GM21381 (cell line): ENCODE measurements around the gene MAD1L1.
"Not testable (repeated sequence)": the region's sequence is repeated elsewhere in the genome, so short reads cannot be mapped to it uniquely, and the experiment has no call there.

Source experiments
- ATAC-seq: cut with Tn5 transposase; IDR thresholded peaks from one replicate; pipeline ENCODE4 v1.9.1; 2021; ENCODE audit warnings: mild to moderate bottlenecking, moderate library complexity; ENCODE audit not compliant: unreplicated experiment

MAD1L1 gene

GRCh38 chr7:1831471-1831870 lies 401.3 kb downstream of the MAD1L1 start:
- not testable (repeated sequence) for ATAC-seq

- not testable (repeated sequence) for ATAC-seq
Measured at GRCh38 chr7:1829668-1830067, 403.1 kb downstream of the MAD1L1 start.

- no peak for ATAC-seq
Measured at GRCh38 chr7:1829111-1829510, 403.6 kb downstream of the MAD1L1 start.

- not testable (repeated sequence) for ATAC-seq
Measured at GRCh38 chr7:1828170-1828569, 404.6 kb downstream of the MAD1L1 start.

GRCh38 chr7:1827521-1827981 lies 405.2 kb downstream of the MAD1L1 start:
- ATAC-seq = not testable (repeated sequence)

GRCh38 chr7:1826931-1827330 lies 405.8 kb downstream of the MAD1L1 start:
- not testable (repeated sequence) for ATAC-seq

GRCh38 chr7:1825897-1826741 lies 406.6 kb downstream of the MAD1L1 start:
- no peak for ATAC-seq

GRCh38 chr7:1825647-1825896 lies 407.2 kb downstream of the MAD1L1 start:
- not testable (repeated sequence) for ATAC-seq

GRCh38 chr7:1824882-1825646 lies 407.7 kb downstream of the MAD1L1 start:
- ATAC-seq = not testable (repeated sequence)

- ATAC-seq = not testable (repeated sequence)
Measured at GRCh38 chr7:1824151-1824881, 408.4 kb downstream of the MAD1L1 start.

GRCh38 chr7:1823376-1824150 lies 409.2 kb downstream of the MAD1L1 start:
- no peak for ATAC-seq

GRCh38 chr7:1819259-1819841 lies 413.4 kb downstream of the MAD1L1 start:
- no peak for ATAC-seq

GRCh38 chr7:1818575-1819258 lies 414.0 kb downstream of the MAD1L1 start:
- no peak for ATAC-seq

- no peak for ATAC-seq
Measured at GRCh38 chr7:1817061-1817712, 415.6 kb downstream of the MAD1L1 start.

- not testable (repeated sequence) for ATAC-seq
Measured at GRCh38 chr7:1816451-1816850, 416.3 kb downstream of the MAD1L1 start.

- not testable (repeated sequence) for ATAC-seq
Measured at GRCh38 chr7:1815551-1816281, 417.0 kb downstream of the MAD1L1 start.

GRCh38 chr7:1815051-1815481 lies 417.7 kb downstream of the MAD1L1 start:
- ATAC-seq = no peak

- no peak for ATAC-seq
Measured at GRCh38 chr7:1814089-1814811, 418.5 kb downstream of the MAD1L1 start.
